ENCODE data around the gene SLC27A3. TPM values are rescaled to one million over a fixed set of nuclear protein-coding genes. Genes with fewer than 3 reads are reported as not detected.

The SLC27A3 gene
- total and polyA plus RNA-seq, 2 of the 8 experiments (the other 6 are each of a cell fraction or from before 2014, with no cell fraction given) = 39.1 to 40.1 TPM

- no peaks in the 10 kb centered on the region for H3K9me3 ChIP-seq (ENCODE audit: insufficient read depth in 2 of 2, low read depth in 1 of 2, low read length in 1 of 2)
- no peak overlapping the region for H3K23ac ChIP-seq (ENCODE audit: insufficient read length)
- CTCF ChIA-PET (ENCODE audit: partially characterized antibody) = interaction anchor here (1.0 to 3.3 kb wide), 11 partner anchors 11 to 57 kb away, joined by 3 to 18 read pairs (median 4); no protein-coding TSS in a partner anchor
- H3K27ac ChIP-seq (ENCODE audit: low read depth, low read length) = no peak overlapping the region
- H3K4ac ChIP-seq (replicated peaks; ENCODE audit: insufficient read length, low read depth, low read length) = no peak overlapping the region
- no peaks in the 10 kb centered on the region for H3K23me2 ChIP-seq (ENCODE audit: low read depth, low read length)
- no peak overlapping the region for H3K14ac ChIP-seq (ENCODE audit: insufficient read length)
- H3K18ac ChIP-seq (ENCODE audit: extremely low read depth, low read length) = peak overlapping the region; percentile 60; the same call in 1 of the 2 replicates
- no peak overlapping the region for H2AFZ ChIP-seq (ENCODE audit: low read length)
- H3K4me3 ChIP-seq (ENCODE audit: extremely low read depth in 1 of 4, insufficient read depth in 2 of 4, low read depth in 3 of 4, low read length in 4 of 4) = no peak overlapping the region
- peak overlapping the region; percentile 38 for H2BK120ac ChIP-seq (replicated peaks; ENCODE audit: low read depth, low read length)
- DNase-seq (ENCODE audit: low read depth in 1 of 2, low spot score in 2 of 2) (no peak), FAIRE-seq (no peak)
- H4K20me1 ChIP-seq (replicated peaks in 1 of 2; ENCODE audit: control insufficient read depth in 1 of 2, insufficient read depth in 2 of 2, low read length in 2 of 2) = no peaks in the 10 kb centered on the region
- H3K79me1 ChIP-seq (ENCODE audit: low read depth, low read length) = peaks cover 3% of the 10 kb centered on the region
- no peak overlapping the region for H3K56ac ChIP-seq (replicated peaks; ENCODE audit: insufficient read length, low read depth, low read length)
- H3K4me1 ChIP-seq (replicated peaks in 1 of 4; ENCODE audit: control insufficient read depth in 3 of 4, insufficient read depth in 4 of 4, low read length in 3 of 4) = peaks cover 0 to 2% (median 0%) of the 10 kb centered on the region in 4 experiments; a peak in 1 of 7 replicates
- 0 out of 2 replicates have a peak overlapping the region, but pooled peaks have one; percentile 24 for H2BK5ac ChIP-seq (ENCODE audit: low read depth, low read length)
- H4K5ac ChIP-seq (ENCODE audit: insufficient read length, low read depth, low read length) = no peak overlapping the region
- H2BK15ac ChIP-seq (ENCODE audit: low read length) = no peak overlapping the region
- H4K8ac ChIP-seq (ENCODE audit: extremely low read depth, insufficient read depth, low read length) = no peak overlapping the region
- H2AK5ac ChIP-seq (ENCODE audit: low read depth, low read length) = no peak overlapping the region
- 91% methylated on average over 3 of the region's 3 CpGs; no CpG with 5 or more reads in 1 of the 2 experiments for WGBS, 2 experiments (ENCODE audit: extremely low coverage in 1 of 2, insufficient coverage in 1 of 2, insufficient read length in 1 of 2, insufficient replicate concordance in 2 of 2, low coverage in 1 of 2, low lambda C conversion rate in 2 of 2, missing lambda C conversion rate in 1 of 2)
- no peak overlapping the region for H3K9ac ChIP-seq (replicated peaks in 1 of 4; ENCODE audit: extremely low read depth in 1 of 4, low read depth in 3 of 4, low read length in 3 of 4)
- H3K4me2 ChIP-seq (ENCODE audit: insufficient read depth in 1 of 2, low read depth in 2 of 2, low read length in 2 of 2) = no peak overlapping the region
- H3K79me2 ChIP-seq (ENCODE audit: control insufficient read depth in 1 of 2, insufficient read depth in 2 of 2, low read length in 2 of 2) = peaks cover 0 to 37% of the 10 kb centered on the region in 2 experiments; a peak in 2 of 4 replicates
- POLR2A ChIA-PET (ENCODE audit: partially characterized antibody) = interaction anchor here (0.6 to 9.2 kb wide), 12 partner anchors 9 to 256 kb away, joined by 3 to 60 read pairs (median 4); partner anchors contain the start of genes CREB3L4, NPR1, RPS27 and SLC27A3
- H3K36me3 ChIP-seq (ENCODE audit: control insufficient read depth in 2 of 4, insufficient read depth in 4 of 4, low read length in 3 of 4) = peaks cover 0 to 12% (median 2%) of the 10 kb centered on the region in 4 experiments; a peak in 3 of 8 replicates
- no peak overlapping the region for H4K91ac ChIP-seq (replicated peaks; ENCODE audit: insufficient read length, low read length)
- H2BK12ac ChIP-seq (ENCODE audit: low read depth, low read length) = no peak overlapping the region
- H3K27me3 ChIP-seq (replicated peaks in 1 of 4; ENCODE audit: control insufficient read depth in 3 of 4, extremely low read depth in 1 of 4, insufficient read depth in 3 of 4, low read length in 3 of 4) = no peaks in the 10 kb centered on the region
- H2BK20ac ChIP-seq (ENCODE audit: low read length) = no peak overlapping the region
- no peak for TF ChIP-seq JUND (IDR thresholded peaks at IDR 0.05; ENCODE audit: low read length)
- TF ChIP-seq CBX5 (IDR thresholded peaks at IDR 0.05; ENCODE audit: low read depth, low read length) = no peak
- TF ChIP-seq SIX5 (IDR thresholded peaks at IDR 0.05; ENCODE audit: low read depth, low read length) = no peak
- TF ChIP-seq KDM4A (IDR thresholded peaks at IDR 0.05; ENCODE audit: low read depth, low read length, severe bottlenecking) = no peak
- TF ChIP-seq HDAC2 (IDR thresholded peaks at IDR 0.05; ENCODE audit: borderline replicate concordance in 1 of 2, low read depth in 2 of 2, low read length in 2 of 2) = no peak
- TF ChIP-seq TAF7 (optimal IDR thresholded peaks at IDR 0.05; ENCODE audit: borderline replicate concordance, low read depth, low read length) = no peak
- no peak for TF ChIP-seq RXRA (IDR thresholded peaks at IDR 0.05; ENCODE audit: insufficient read depth, low read depth, low read length)
- TF ChIP-seq BACH1 (IDR thresholded peaks at IDR 0.05; ENCODE audit: low read length) = no peak
- TF ChIP-seq E2F6 (IDR thresholded peaks at IDR 0.05) = no peak
- no peak for TF ChIP-seq TAF1 (IDR thresholded peaks at IDR 0.05; ENCODE audit: low read depth, low read length)
Measured at GRCh38 chr1:153734396-153735089, 40.7 kb upstream of the SLC27A3 start.

All from H1 (cell line).